CD4-positive, alpha-beta T cell treated with Interleukin-17A for 4 hours (primary cell): ENCODE data around the gene CCL2.

Experiments
- DNase-seq: peaks from one replicate; pipeline ENCODE4 v3.0.0-alpha.2; 2020; ENCODE audit warnings: mixed read lengths

The CCL2 gene

GRCh38 chr17:34242587-34243363 is 12.3 kb upstream of the CCL2 start:
- DNase-seq: no peak

- DNase-seq: no peak
Observed at GRCh38 chr17:34243364-34244320, 11.4 kb upstream of the CCL2 start.

DNA sequence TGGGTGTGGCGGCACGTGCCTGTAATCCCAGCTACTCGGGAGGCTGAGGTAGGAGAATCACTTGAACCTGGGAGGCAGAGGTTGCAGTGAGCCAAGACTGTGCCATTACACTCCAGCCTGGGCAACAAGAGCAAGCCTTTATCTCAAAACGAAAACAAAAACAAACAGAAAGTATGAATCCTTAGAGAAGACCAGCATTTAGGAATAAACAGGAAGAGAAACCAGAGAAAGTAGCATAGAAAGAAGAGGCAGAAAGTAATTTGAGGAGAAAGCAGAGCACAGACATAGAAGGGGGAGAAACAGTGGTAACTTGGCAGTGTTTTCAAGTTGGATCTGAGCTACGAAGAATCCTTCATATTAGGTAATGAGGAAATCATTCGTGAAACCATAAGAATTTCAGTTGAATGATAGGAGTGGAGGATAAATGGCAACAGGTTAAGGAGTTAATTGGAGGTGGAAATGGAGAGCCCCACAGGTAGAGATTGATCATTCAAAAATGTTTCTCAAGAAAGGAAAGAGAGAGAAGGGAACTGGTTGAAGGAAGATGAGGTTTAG is 9.7 kb upstream of the CCL2 start:
- DNase-seq: no peak

GRCh38 chr17:34246446-34246845 is 8.6 kb upstream of the CCL2 start:
- DNase-seq: no peak

DNA sequence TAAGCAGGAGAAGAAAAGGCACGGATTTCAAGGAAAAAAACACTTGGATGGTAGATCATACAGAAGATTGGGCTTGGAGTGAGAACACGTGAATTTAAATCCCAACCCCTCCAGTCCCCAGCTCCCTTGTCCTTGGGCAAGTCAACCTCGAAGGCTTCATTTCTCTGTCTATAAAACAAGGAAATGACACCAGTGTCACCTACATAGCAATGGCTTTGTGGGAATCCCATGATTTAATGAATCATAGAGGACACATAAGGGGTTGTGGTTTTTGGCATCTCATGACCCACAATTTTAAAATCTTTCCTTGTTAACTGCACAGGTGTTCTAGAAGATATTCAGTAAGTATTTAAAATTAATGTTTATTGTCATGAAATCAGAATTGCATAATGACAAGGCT is 8.2 kb upstream of the CCL2 start:
- DNase-seq: no peak

- DNase-seq: no peak
Observed at GRCh38 chr17:34248511-34249024, 6.5 kb upstream of the CCL2 start.

GRCh38 chr17:34249061-34249460 is 6.0 kb upstream of the CCL2 start:
- DNase-seq: no peak

GRCh38 chr17:34249478-34249877 is 5.6 kb upstream of the CCL2 start:
- no peak for DNase-seq

GRCh38 chr17:34251186-34251585 is 3.9 kb upstream of the CCL2 start:
- DNase-seq: no peak

- DNase-seq: no peak
Observed at GRCh38 chr17:34252095-34252443, 3.0 kb upstream of the CCL2 start.

- DNase-seq: no peak
Observed at GRCh38 chr17:34252444-34253138, 2.5 kb upstream of the CCL2 start.

GRCh38 chr17:34253139-34253525 is 2.0 kb upstream of the CCL2 start:
- no peak for DNase-seq

DNA sequence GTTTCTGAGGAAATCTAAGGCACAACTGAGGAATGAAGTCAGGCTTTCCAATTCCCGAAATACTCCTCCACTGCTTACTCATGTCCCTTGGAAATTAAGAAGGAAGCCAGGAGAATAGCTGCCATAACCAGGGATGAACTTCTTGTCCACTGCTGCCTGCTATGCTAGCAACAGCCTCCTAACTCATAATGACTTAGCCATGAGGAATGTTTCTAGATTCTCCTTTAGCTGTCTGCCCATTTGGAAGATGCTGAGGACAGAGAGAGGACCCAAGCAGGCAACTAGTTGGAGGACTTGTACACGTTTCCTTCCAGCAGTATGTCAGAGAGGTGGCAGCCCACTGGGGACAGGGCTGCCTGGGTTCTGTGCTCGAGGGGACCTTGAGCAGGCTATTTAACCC is 939 bp upstream of the CCL2 start:
- DNase-seq: no peak

DNA sequence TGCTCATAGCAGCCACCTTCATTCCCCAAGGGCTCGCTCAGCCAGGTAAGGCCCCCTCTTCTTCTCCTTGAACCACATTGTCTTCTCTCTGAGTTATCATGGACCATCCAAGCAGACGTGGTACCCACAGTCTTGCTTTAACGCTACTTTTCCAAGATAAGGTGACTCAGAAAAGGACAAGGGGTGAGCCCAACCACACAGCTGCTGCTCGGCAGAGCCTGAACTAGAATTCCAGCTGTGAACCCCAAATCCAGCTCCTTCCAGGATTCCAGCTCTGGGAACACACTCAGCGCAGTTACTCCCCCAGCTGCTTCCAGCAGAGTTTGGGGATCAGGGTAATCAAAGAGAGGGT is 272 bp downstream of the CCL2 start:
- DNase-seq: no peak

DNA sequence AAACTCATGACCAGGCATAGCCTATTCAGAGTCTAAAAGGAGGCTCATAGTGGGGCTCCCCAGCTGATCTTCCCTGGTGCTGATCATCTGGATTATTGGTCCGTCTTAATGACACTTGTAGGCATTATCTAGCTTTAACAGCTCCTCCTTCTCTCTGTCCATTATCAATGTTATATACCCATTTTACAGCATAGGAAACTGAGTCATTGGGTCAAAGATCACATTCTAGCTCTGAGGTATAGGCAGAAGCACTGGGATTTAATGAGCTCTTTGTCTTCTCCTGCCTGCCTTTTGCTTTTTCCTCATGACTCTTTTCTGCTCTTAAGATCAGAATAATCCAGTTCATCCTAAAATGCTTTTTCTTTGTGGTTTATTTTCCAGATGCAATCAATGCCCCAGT is 756 bp downstream of the CCL2 start:
- no peak for DNase-seq

DNA sequence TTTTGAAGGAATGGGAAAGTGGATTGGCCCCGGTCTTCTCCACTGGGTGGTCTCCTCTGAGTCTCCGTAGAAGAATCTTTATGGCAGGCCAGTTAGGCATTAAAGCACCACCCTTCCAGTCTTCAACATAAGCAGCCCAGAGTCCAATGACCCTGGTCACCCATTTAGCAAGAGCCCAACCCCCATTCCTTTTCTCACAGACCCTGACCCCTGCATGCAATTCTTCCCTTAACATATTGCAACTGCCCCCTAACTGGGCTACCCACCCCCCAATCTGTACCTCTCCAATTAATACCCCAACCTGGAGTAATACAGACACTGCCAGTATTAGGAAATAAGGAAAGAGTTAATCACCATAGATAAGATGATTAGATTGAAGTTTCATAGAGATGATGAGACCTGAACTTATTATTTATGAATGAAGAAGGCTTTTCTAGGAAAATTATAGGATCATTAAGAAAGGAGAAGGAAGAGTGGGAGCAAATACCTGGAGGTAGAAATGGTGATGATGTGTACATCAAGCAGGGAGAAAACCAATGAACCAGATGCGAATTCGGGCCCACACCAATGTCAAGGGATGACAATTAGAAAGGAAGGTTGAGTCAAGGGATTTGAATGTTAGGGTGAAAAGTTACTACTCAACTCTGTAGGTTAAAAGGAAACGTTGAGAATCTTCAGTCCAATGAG is 2.4 kb downstream of the CCL2 start:
- DNase-seq: no peak

DNA sequence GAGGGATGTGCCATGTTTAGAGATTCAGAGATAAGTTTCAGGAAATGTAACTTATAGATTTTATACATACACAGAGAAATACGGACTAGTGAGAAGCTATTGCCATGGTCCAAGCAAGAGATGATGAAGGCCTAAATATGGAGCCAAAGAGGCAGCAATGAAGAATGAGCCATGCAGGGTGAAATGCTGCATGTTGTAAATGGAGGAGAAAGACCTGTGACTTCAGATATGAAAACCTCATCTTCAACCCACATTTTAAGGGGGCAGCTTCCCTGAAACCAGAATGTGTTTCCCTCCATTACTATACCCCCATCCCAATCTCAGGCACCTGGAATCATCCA is 2.9 kb downstream of the CCL2 start:
- DNase-seq: no peak

DNA sequence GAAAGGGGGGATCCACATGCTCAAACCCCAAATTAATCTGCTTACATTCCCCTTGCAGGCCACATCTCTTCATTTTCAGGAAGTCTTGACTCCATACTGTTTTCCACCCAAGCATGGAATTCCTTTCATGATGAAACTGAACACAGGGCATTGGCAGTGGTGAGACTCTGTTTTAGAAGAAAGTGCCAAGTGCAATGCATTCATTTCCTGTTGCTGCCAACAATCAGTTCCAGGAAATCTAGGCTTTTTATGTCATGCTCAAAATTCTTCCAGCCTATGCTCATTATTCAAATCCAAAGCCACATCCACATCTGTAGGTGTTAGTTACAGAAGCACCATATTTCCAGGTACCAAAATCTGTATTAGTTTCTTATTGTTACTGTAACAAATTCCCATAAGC is 4.1 kb downstream of the CCL2 start:
- DNase-seq: no peak

DNA sequence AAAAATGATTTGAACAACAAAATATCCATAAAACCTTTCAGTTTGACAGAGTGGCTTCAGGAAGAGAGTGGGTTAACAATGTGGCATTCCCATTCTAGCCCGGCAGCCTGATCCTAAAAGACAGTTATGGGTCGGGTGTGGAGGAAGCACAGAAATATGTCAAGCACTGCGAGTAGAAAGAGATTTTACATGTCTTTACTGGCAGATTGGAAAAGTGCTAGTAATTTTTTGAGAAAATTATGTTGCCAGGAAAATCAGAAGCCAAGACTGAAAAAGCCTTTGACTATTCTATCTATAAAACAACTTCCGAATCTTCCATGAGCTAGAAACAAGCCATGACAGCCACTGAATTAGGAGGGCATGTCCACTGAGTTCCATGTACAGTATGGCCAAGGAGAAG is 5.8 kb downstream of the CCL2 start:
- DNase-seq: no peak

- DNase-seq: no peak
Observed at GRCh38 chr17:34261568-34262337, 6.7 kb downstream of the CCL2 start.

DNA sequence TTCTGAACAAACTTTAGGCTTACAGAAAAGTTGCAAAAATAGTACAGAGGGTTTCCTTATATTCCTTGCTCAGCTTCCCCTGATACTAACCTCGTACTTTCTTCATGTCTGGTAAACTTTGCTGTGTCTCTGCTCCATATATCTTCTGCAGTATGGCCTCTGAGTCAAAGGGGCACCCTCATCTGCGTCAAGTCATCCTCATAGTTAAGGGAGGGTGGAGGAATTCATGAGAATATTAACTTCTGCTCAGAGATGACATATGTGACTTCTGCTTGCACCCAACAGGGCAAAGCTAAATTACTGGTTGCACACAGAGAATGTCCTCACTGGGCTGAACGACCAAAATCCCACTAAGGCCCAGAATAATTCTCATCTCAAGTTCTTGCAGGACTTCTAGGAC is 10.6 kb downstream of the CCL2 start:
- DNase-seq: no peak

GRCh38 chr17:34269969-34270368 is 14.9 kb downstream of the CCL2 start, which contains the start of gene CCL7:
Gene CCL7, plus strand, starts transcription at chr17:34270221. Its CDS starts 70 bp downstream, at chr17:34270291.
- DNase-seq: no peak
